ENCODE results near the gene DNM1L.

DNM1L gene

GRCh38 chr12:32789446-32789845, 110.3 kb downstream of the DNM1L start:
- no peaks in the 10 kb centered on the region for H3K36me3 ChIP-seq (ENCODE audit: control insufficient read depth in 5 of 5, insufficient read depth in 5 of 5, low read length in 5 of 5)
- no peaks in the 10 kb centered on the region for H3K9me3 ChIP-seq (ENCODE audit: control insufficient read depth in 5 of 5, low read length in 5 of 5)
- H3K9ac ChIP-seq (ENCODE audit: low read length in 5 of 5): no peak overlapping the region
- no peak overlapping the region for H3K27ac ChIP-seq (ENCODE audit: low read depth, low read length)
- no peaks in the 10 kb centered on the region for H3K27me3 ChIP-seq (ENCODE audit: control insufficient read depth in 5 of 5, insufficient read depth in 4 of 5, low read length in 5 of 5)
- H3K4me3 ChIP-seq (ENCODE audit: low read depth in 1 of 5, low read length in 5 of 5): no peak overlapping the region
- peaks cover 0 to 3% (median 0%) of the 10 kb centered on the region in 5 donors for H3K4me1 ChIP-seq (ENCODE audit: control insufficient read depth in 5 of 5, insufficient read depth in 5 of 5, low read length in 5 of 5)

- Histone ChIP-seq H3K9ac (ENCODE audit: low read length in 5 of 5) (no peak overlapping the region), H3K9me3 (ENCODE audit: control insufficient read depth in 5 of 5, low read length in 5 of 5) (no peaks in the 10 kb centered on the region), H3K4me3 (ENCODE audit: low read depth in 1 of 5, low read length in 5 of 5) (no peak overlapping the region), H3K4me1 (ENCODE audit: control insufficient read depth in 5 of 5, insufficient read depth in 5 of 5, low read length in 5 of 5) (peaks cover 0 to 7% (median 0%) of the 10 kb centered on the region in 5 donors), H3K27me3 (ENCODE audit: control insufficient read depth in 5 of 5, insufficient read depth in 4 of 5, low read length in 5 of 5) (no peaks in the 10 kb centered on the region), H3K27ac (ENCODE audit: low read depth, low read length) (no peak overlapping the region), H3K36me3 (ENCODE audit: control insufficient read depth in 5 of 5, insufficient read depth in 5 of 5, low read length in 5 of 5) (no peaks in the 10 kb centered on the region)
Observed at GRCh38 chr12:32789916-32790315, 110.8 kb downstream of the DNM1L start.

GRCh38 chr12:32794281-32794680, 115.2 kb downstream of the DNM1L start:
- H3K4me1 ChIP-seq (ENCODE audit: control insufficient read depth in 5 of 5, insufficient read depth in 5 of 5, low read length in 5 of 5): peaks cover 0 to 7% (median 0%) of the 10 kb centered on the region in 5 donors
- no peaks in the 10 kb centered on the region for H3K9me3 ChIP-seq (ENCODE audit: control insufficient read depth in 5 of 5, low read length in 5 of 5)
- H3K4me3 ChIP-seq (ENCODE audit: low read depth in 1 of 5, low read length in 5 of 5): no peak overlapping the region
- H3K36me3 ChIP-seq (ENCODE audit: control insufficient read depth in 5 of 5, insufficient read depth in 5 of 5, low read length in 5 of 5): no peaks in the 10 kb centered on the region
- H3K27ac ChIP-seq (ENCODE audit: low read depth, low read length): no peak overlapping the region
- no peaks in the 10 kb centered on the region for H3K27me3 ChIP-seq (ENCODE audit: control insufficient read depth in 5 of 5, insufficient read depth in 4 of 5, low read length in 5 of 5)
- no peak overlapping the region for H3K9ac ChIP-seq (ENCODE audit: low read length in 5 of 5)
